ENCODE data around the gene UBE2Q2. TPM values are rescaled to one million over a fixed set of nuclear protein-coding genes. Genes with fewer than 3 reads are reported as not detected.
"Not testable (repeated sequence)": the region's sequence is repeated elsewhere in the genome, so short reads cannot be mapped to it uniquely, and the experiment has no call there.

The UBE2Q2 gene
- total RNA-seq, 1 experiment from 2014 or later, result 40.5 TPM

- intact Hi-C loops (cut with micrococcal nuclease; ENCODE audit: unreplicated experiment), result no loop called here
- H3K9me3 Mint-ChIP-seq (ENCODE audit: unreplicated experiment), result peaks cover 9% of the 10 kb centered on the region
- no peak for TF ChIP-seq CTCF (IDR thresholded peaks at IDR 0.05; ENCODE audit: insufficient read depth in 1 of 2, low read depth in 1 of 2, low read length in 1 of 2, severe bottlenecking in 1 of 2, unreplicated experiment in 1 of 2)
- H3K4me1 Mint-ChIP-seq (ENCODE audit: low read depth, unreplicated experiment), result peaks cover 10% of the 10 kb centered on the region
- no peaks in the 10 kb centered on the region for H3K27me3 Mint-ChIP-seq (ENCODE audit: insufficient read depth, unreplicated experiment)
- H3K4me1 ChIP-seq, result peaks cover 17% of the 10 kb centered on the region
- H3K36me3 Mint-ChIP-seq (ENCODE audit: insufficient read depth, unreplicated experiment), result peaks cover 51% of the 10 kb centered on the region
- BruUV-seq (replicated peaks), result no TSS peak
- no peak for DNase-seq
- no peaks in the 10 kb centered on the region for H3K36me3 ChIP-seq (ENCODE audit: control insufficient read depth, insufficient read depth, low read length)
- H3K27me3 ChIP-seq (replicated peaks; ENCODE audit: control insufficient read depth, insufficient read depth, low read length), result no peaks in the 10 kb centered on the region
- H3K27ac Mint-ChIP-seq (ENCODE audit: unreplicated experiment), result peak overlapping the region; percentile 98
- ChIA-PET POLR2A (no interaction called here), CTCF (interaction anchor here (0.6 kb wide), 1 partner anchor 100 kb away, joined by 3 read pairs; no protein-coding TSS in a partner anchor)
- no peaks in the 10 kb centered on the region for H3K9me3 ChIP-seq
- peak overlapping the region; percentile 99 for H3K4me3 Mint-ChIP-seq (ENCODE audit: unreplicated experiment)
- H3K4me3 ChIP-seq (ENCODE audit: low read depth, low read length), result no peak overlapping the region
These were observed 62.0 kb downstream of the UBE2Q2 start for GRCh38 chr15:75905231-75905630.

- H3K36me3 ChIP-seq (ENCODE audit: control insufficient read depth, insufficient read depth, low read length); H3K4me1 Mint-ChIP-seq (ENCODE audit: low read depth, unreplicated experiment); H3K4me1 ChIP-seq; intact Hi-C loops (cut with micrococcal nuclease; ENCODE audit: unreplicated experiment); DNase-seq; H3K27me3 Mint-ChIP-seq (ENCODE audit: insufficient read depth, unreplicated experiment); BruUV-seq (replicated peaks); H3K27ac Mint-ChIP-seq (ENCODE audit: unreplicated experiment); H3K9me3 ChIP-seq; POLR2A ChIA-PET; H3K4me3 Mint-ChIP-seq (ENCODE audit: unreplicated experiment); CTCF ChIA-PET; H3K27me3 ChIP-seq (replicated peaks; ENCODE audit: control insufficient read depth, insufficient read depth, low read length); H3K4me3 ChIP-seq (ENCODE audit: low read depth, low read length): not testable (repeated sequence)
- H3K9me3 Mint-ChIP-seq (ENCODE audit: unreplicated experiment), result peaks cover 15% of the 10 kb centered on the region
- H3K36me3 Mint-ChIP-seq (ENCODE audit: insufficient read depth, unreplicated experiment), result peaks cover 46% of the 10 kb centered on the region
These were observed 67.1 kb downstream of the UBE2Q2 start for GRCh38 chr15:75910355-75910754.

DNA sequence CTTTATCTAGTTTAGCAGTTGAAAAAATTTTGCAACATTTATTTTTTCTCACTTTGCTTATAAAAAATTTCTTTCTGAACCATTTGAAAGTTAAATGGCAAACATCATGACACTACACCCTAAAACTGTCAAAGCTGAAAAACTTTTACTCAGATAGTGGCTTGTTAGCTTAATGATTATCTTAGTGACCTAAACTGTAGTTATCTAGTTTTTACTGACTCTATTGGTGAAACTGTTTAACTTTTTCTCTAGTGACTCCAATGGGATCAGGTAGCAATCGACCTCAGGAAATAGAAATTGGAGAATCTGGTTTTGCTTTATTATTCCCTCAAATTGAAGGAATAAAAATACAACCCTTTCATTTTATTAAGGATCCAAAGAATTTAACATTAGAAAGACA, 73.7 kb downstream of the UBE2Q2 start:
- H3K9me3 Mint-ChIP-seq (ENCODE audit: unreplicated experiment), result no peaks in the 10 kb centered on the region
- no peaks in the 10 kb centered on the region for H3K27me3 Mint-ChIP-seq (ENCODE audit: insufficient read depth, unreplicated experiment)
- TF ChIP-seq CTCF (IDR thresholded peaks at IDR 0.05; ENCODE audit: insufficient read depth in 1 of 2, low read depth in 1 of 2, low read length in 1 of 2, severe bottlenecking in 1 of 2, unreplicated experiment in 1 of 2), result no peak
- no peak overlapping the region for H3K4me3 ChIP-seq (ENCODE audit: low read depth, low read length)
- H3K27me3 ChIP-seq (replicated peaks; ENCODE audit: control insufficient read depth, insufficient read depth, low read length), result no peaks in the 10 kb centered on the region
- peaks cover 5% of the 10 kb centered on the region; the same call in 1 of the 2 replicates for H3K4me1 ChIP-seq
- H3K27ac Mint-ChIP-seq (ENCODE audit: unreplicated experiment), result no peak overlapping the region
- ChIA-PET POLR2A (no interaction called here), CTCF (interaction anchor here (0.6 kb wide), 2 partner anchors 12 to 107 kb away, joined by 3 to 4 read pairs; no protein-coding TSS in a partner anchor)
- H3K4me1 Mint-ChIP-seq (ENCODE audit: low read depth, unreplicated experiment), result no peaks in the 10 kb centered on the region
- H3K9me3 ChIP-seq, result no peaks in the 10 kb centered on the region
- intact Hi-C loops (cut with micrococcal nuclease; ENCODE audit: unreplicated experiment), result no loop called here
- peaks cover 45% of the 10 kb centered on the region for H3K36me3 Mint-ChIP-seq (ENCODE audit: insufficient read depth, unreplicated experiment)
- BruUV-seq (replicated peaks), result no TSS peak
- H3K36me3 ChIP-seq (ENCODE audit: control insufficient read depth, insufficient read depth, low read length), result peaks cover 2% of the 10 kb centered on the region
- H3K4me3 Mint-ChIP-seq (ENCODE audit: unreplicated experiment), result no peak overlapping the region
- no peak for DNase-seq

DNA sequence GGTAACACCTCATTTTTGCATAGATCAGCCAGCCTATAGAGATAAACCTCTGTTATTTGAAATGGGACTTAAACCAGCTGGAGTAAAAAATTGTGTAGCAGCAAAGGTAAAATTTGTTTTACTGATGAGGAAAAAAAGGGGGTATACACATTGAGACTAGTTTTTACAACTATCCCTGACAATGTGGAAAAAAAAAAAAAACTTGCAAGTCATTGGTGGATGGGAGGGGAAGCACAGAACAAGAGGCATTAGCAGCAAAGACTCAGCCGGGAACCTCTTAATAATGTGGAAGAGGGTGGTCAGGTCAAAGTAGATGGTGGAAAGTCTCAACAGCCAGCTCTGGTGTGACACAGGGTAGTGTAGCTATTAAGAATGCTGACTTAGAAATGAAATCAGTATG, 74.9 kb downstream of the UBE2Q2 start:
- POLR2A ChIA-PET, result no interaction called here
- no peak for DNase-seq
- H3K36me3 ChIP-seq (ENCODE audit: control insufficient read depth, insufficient read depth, low read length), result peaks cover 2% of the 10 kb centered on the region
- peaks cover 5% of the 10 kb centered on the region; the same call in 1 of the 2 replicates for H3K4me1 ChIP-seq
- no peaks in the 10 kb centered on the region for H3K27me3 ChIP-seq (replicated peaks; ENCODE audit: control insufficient read depth, insufficient read depth, low read length)
- no peaks in the 10 kb centered on the region for H3K27me3 Mint-ChIP-seq (ENCODE audit: insufficient read depth, unreplicated experiment)
- no TSS peak for BruUV-seq (replicated peaks)
- TF ChIP-seq CTCF (IDR thresholded peaks at IDR 0.05; ENCODE audit: insufficient read depth in 1 of 2, low read depth in 1 of 2, low read length in 1 of 2, severe bottlenecking in 1 of 2, unreplicated experiment in 1 of 2), result no peak
- intact Hi-C loops (cut with micrococcal nuclease; ENCODE audit: unreplicated experiment), result no loop called here
- no peaks in the 10 kb centered on the region for H3K9me3 Mint-ChIP-seq (ENCODE audit: unreplicated experiment)
- H3K9me3 ChIP-seq, result no peaks in the 10 kb centered on the region
- H3K4me3 Mint-ChIP-seq (ENCODE audit: unreplicated experiment), result no peak overlapping the region
- H3K27ac Mint-ChIP-seq (ENCODE audit: unreplicated experiment), result no peak overlapping the region
- CTCF ChIA-PET, result no interaction called here
- H3K4me3 ChIP-seq (ENCODE audit: low read depth, low read length), result no peak overlapping the region
- H3K4me1 Mint-ChIP-seq (ENCODE audit: low read depth, unreplicated experiment), result no peaks in the 10 kb centered on the region
- peaks cover 48% of the 10 kb centered on the region for H3K36me3 Mint-ChIP-seq (ENCODE audit: insufficient read depth, unreplicated experiment)
